Mesenchymal stem cell (in vitro differentiated cells and primary cell): ENCODE results near the gene NVL.

Experiments
- DNase-seq: peaks from one replicate; pipeline ENCODE4 v3.0.0-alpha.2; 2013
- H2AFZ ChIP-seq: one replicate; pipeline ENCODE4 v1.6.1; 2013; ENCODE audit warnings: low read depth, mild to moderate bottlenecking, control low read depth, inconsistent platforms, low read length, moderate library complexity
- H2AK5ac ChIP-seq: 2 replicates; pipeline ENCODE4 v1.6.1; 2013; ENCODE audit warnings: low read length, moderate library complexity, mild to moderate bottlenecking, inconsistent platforms; ENCODE audit not compliant: severe bottlenecking
- H2BK120ac ChIP-seq: one replicate; pipeline ENCODE4 v1.6.1; 2013; ENCODE audit warnings: low read depth, mild to moderate bottlenecking, inconsistent platforms, low read length, moderate library complexity
- H2BK12ac ChIP-seq, 2 experiments: one replicate each; pipeline ENCODE4 v1.6.1; 2013; ENCODE audit warnings: inconsistent platforms in 2 of 2, low read length in 2 of 2, mild to moderate bottlenecking in 2 of 2, moderate library complexity in 2 of 2, control low read depth in 1 of 2
- H2BK15ac ChIP-seq: one replicate; pipeline ENCODE4 v1.6.1; 2013; ENCODE audit warnings: mild to moderate bottlenecking, low read depth, inconsistent platforms; ENCODE audit not compliant: poor library complexity, severe bottlenecking
- H2BK5ac ChIP-seq: 2 replicates; pipeline ENCODE4 v1.6.1; 2013; ENCODE audit warnings: low read depth, mild to moderate bottlenecking, low read length, control low read depth, inconsistent platforms; ENCODE audit not compliant: poor library complexity, severe bottlenecking
- H3K14ac ChIP-seq, 2 experiments: one replicate each; pipeline ENCODE4 v1.6.1; 2013; ENCODE audit warnings: inconsistent platforms in 2 of 2, low read length in 2 of 2, control low read depth in 1 of 2, mild to moderate bottlenecking in 1 of 2, moderate library complexity in 1 of 2
- H3K18ac ChIP-seq, 2 experiments: one replicate each; pipeline ENCODE4 v1.6.1; 2013; ENCODE audit warnings: inconsistent platforms in 2 of 2, low read length in 2 of 2, control low read depth in 1 of 2, low read depth in 1 of 2, mild to moderate bottlenecking in 1 of 2
- H3K23ac ChIP-seq, 2 experiments: one replicate each; pipeline ENCODE4 v1.6.1; 2013; ENCODE audit warnings: inconsistent platforms in 2 of 2, low read length in 2 of 2, mild to moderate bottlenecking in 2 of 2, moderate library complexity in 2 of 2, control low read depth in 1 of 2
- H3K27ac ChIP-seq: 2 replicates; pipeline ENCODE4 v1.5.1; 2013; ENCODE audit warnings: mild to moderate bottlenecking, moderate library complexity, low read length, control low read depth, inconsistent platforms; ENCODE audit not compliant: poor library complexity, severe bottlenecking
- H3K27me3 ChIP-seq, 2 experiments: 2 replicates each; pipeline versions ENCODE4 v1.6.1 to v1.7.0; 2013; ENCODE audit warnings: low read length in 2 of 2, mild to moderate bottlenecking in 2 of 2, moderate library complexity in 2 of 2, control low read depth in 1 of 2, inconsistent platforms in 1 of 2; ENCODE audit not compliant: control insufficient read depth in 1 of 2, insufficient read depth in 1 of 2
- H3K36me3 ChIP-seq, 2 experiments: 2 replicates each; pipeline versions ENCODE4 v1.6.1 to v1.7.0; 2013; ENCODE audit warnings: low read length in 2 of 2, control low read depth in 1 of 2, inconsistent platforms in 1 of 2, low read depth in 1 of 2, mild to moderate bottlenecking in 1 of 2; ENCODE audit not compliant: insufficient read depth in 2 of 2, control insufficient read depth in 1 of 2
- H3K4ac ChIP-seq, 2 experiments: one replicate each; pipeline ENCODE4 v1.6.1; 2013; ENCODE audit warnings: inconsistent platforms in 2 of 2, low read length in 2 of 2, mild to moderate bottlenecking in 2 of 2, moderate library complexity in 2 of 2, control low read depth in 1 of 2, low read depth in 1 of 2
- H3K4me1 ChIP-seq: 2 replicates; pipeline ENCODE4 v1.6.1; 2013; ENCODE audit warnings: low read depth, low read length, control low read depth; ENCODE audit not compliant: control insufficient read depth, insufficient read depth
- H3K4me2 ChIP-seq: 2 replicates; pipeline ENCODE4 v1.6.1; 2013; ENCODE audit warnings: low read length, mild to moderate bottlenecking, inconsistent platforms; ENCODE audit not compliant: poor library complexity, severe bottlenecking
- H3K4me3 ChIP-seq, 2 experiments: 2 replicates each; pipeline versions ENCODE4 v1.5.1 to v1.7.0; 2013; ENCODE audit warnings: low read length in 2 of 2, mild to moderate bottlenecking in 2 of 2, control low read depth in 1 of 2, low read depth in 1 of 2; ENCODE audit not compliant: insufficient read depth in 1 of 2
- H3K79me1 ChIP-seq: replicated peaks from 2 replicates; pipeline ENCODE4 v1.6.1; 2013; ENCODE audit warnings: mild to moderate bottlenecking, control low read depth, low read length, inconsistent platforms; ENCODE audit not compliant: poor library complexity, severe bottlenecking
- H3K9ac ChIP-seq: 2 replicates; pipeline ENCODE4 v1.7.0; 2013; ENCODE audit warnings: mild to moderate bottlenecking, low read length, moderate library complexity
- H3K9me3 ChIP-seq: 2 replicates; pipeline ENCODE4 v1.7.0; 2013; ENCODE audit warnings: mild to moderate bottlenecking, low read length; ENCODE audit not compliant: control insufficient read depth
- H4K8ac ChIP-seq: one replicate; pipeline ENCODE4 v1.6.1; 2013; ENCODE audit warnings: inconsistent platforms, mild to moderate bottlenecking, low read length, moderate library complexity
- H4K91ac ChIP-seq: one replicate; pipeline ENCODE4 v1.6.1; 2013; ENCODE audit warnings: mild to moderate bottlenecking, low read length, inconsistent platforms
- WGBS: methylation state at CpG from one replicate; pipeline ENCODE4 v1.1.7; 2013; ENCODE audit warnings: mixed read lengths; 5-methylcytosine and 5-hydroxymethylcytosine counted together

NVL gene

DNA sequence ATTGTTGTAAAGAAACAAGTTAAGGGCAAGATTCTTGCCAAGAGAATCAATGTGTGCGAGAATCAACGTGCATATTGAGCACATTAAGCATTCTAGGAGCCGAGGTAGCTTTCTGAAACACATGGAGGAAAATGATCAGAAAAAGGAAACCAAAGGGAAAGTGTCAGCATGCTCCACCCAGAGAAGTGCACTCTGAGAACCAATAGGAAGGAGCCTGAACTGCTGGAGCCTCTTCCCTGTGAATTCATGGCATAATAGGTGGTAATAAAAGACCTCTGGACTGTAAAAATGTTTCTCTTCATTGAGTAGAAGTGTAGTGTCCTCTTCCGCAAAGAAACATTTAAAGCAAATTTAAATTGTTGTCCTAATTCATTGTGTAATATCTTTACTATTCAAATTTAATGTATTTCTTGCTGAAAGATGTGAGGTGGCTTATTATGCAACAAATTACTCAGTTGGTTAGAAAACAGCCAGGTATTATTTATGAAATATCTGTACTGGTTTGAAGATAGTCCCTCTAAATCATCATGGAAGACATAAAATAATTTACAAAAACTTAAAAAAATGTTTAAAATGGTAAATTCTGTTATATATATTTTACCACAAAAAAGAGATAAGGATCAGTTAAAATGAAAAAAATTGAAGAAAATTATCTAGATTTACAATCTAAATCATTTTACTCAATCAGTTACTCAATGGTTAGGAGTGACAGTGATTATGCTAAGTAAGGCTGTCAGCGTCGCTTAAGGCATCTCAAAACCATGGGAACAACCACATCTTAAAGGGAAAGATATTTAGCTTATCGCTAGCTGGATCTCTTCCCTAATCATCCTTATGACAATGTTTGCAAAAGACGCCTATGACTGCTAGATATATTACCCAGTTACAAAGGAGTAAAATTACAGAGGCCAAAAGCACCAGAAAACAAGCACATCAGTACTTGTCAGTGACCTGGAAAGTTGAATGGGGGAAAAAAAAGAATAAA is 31.3 kb downstream of the NVL start:
- H2AK5ac ChIP-seq, result no peak overlapping the region
- H2BK15ac ChIP-seq, result no peak overlapping the region
- H3K14ac ChIP-seq, result no peak overlapping the region
- no peak overlapping the region for H3K4me3 ChIP-seq
- WGBS, result 95% methylated on average over 7 of the region's 8 CpGs
- no peak overlapping the region for H3K23ac ChIP-seq
- H3K18ac ChIP-seq, result no peak overlapping the region
- H3K27me3 ChIP-seq, result no peaks in the 10 kb centered on the region
- no peak overlapping the region for H3K4me2 ChIP-seq
- no peak overlapping the region for H2BK120ac ChIP-seq
- no peak overlapping the region for H2AFZ ChIP-seq
- peaks cover 1% of the 10 kb centered on the region for H3K4me1 ChIP-seq
- H4K91ac ChIP-seq, result no peak overlapping the region
- H2BK5ac ChIP-seq, result no peak overlapping the region
- peaks cover 13% of the 10 kb centered on the region for H3K79me1 ChIP-seq
- H3K36me3 ChIP-seq, result peaks cover 32 to 88% of the 10 kb centered on the region in 2 experiments
- H3K9ac ChIP-seq, result no peak overlapping the region
- H2BK12ac ChIP-seq, result no peak overlapping the region
- H3K27ac ChIP-seq, result no peak overlapping the region
- H3K4ac ChIP-seq, result no peak overlapping the region
- no peak overlapping the region for H4K8ac ChIP-seq
- no peak for DNase-seq
- no peaks in the 10 kb centered on the region for H3K9me3 ChIP-seq

DNA sequence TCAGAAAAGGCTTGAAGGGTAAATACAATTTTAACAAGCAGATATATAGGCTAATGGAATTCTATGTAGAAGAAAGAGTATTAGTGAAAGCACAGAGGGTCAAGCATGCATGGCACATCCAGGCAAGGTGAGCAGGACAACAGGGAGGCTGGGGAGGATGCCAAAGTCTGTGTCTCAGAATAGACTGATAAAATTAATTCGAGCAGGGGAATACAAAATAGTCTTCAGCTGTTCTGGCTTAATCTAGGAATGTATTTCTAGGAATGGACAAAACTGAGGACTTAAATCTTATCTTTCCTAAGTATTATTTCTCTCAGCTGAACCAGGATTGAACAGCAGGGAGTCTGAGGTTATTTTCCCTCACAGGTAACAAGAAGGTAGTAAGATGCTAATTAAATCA is 35.2 kb downstream of the NVL start:
- Histone ChIP-seq H4K91ac (no peak overlapping the region), H3K23ac (no peak overlapping the region), H3K9ac (no peak overlapping the region), H3K4me2 (no peak overlapping the region), H2BK5ac (no peak overlapping the region), H3K18ac (no peak overlapping the region), H3K36me3 (peaks cover 22 to 85% of the 10 kb centered on the region in 2 experiments), H2BK120ac (no peak overlapping the region), H2BK12ac (no peak overlapping the region), H3K4me1 (no peaks in the 10 kb centered on the region), H2BK15ac (no peak overlapping the region), H3K27ac (no peak overlapping the region), H3K27me3 (no peaks in the 10 kb centered on the region), H2AFZ (no peak overlapping the region), H3K4me3 (no peak overlapping the region), H3K4ac (no peak overlapping the region), H3K14ac (no peak overlapping the region), H3K79me1 (peaks cover 10% of the 10 kb centered on the region), H3K9me3 (no peaks in the 10 kb centered on the region), H4K8ac (no peak overlapping the region), H2AK5ac (no peak overlapping the region)
- DNase-seq, result no peak
- 100% methylated on average over 1 of the region's 1 CpG for WGBS

DNA sequence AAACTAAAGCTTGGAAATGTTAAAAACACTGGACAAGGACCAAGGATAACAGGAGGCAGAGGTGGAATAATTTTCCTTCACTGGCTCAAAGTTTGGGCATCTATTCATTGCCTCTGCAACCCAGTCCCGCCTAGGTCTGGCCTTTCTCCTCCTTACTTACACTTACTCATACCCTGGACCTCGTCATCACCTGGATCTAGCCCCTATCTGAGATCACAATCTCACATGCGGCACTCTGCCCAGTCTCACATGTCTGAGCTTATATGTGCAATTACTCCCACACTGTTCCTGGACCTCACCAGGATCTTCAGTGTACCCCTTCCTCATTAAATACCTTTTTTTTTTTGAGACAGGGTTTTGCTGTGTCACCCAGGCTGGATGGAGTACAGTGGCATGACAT is 37.6 kb downstream of the NVL start:
- Histone ChIP-seq H3K79me1 (peaks cover 8% of the 10 kb centered on the region), H3K23ac (no peak overlapping the region), H2BK5ac (no peak overlapping the region), H3K9ac (no peak overlapping the region), H3K4me2 (no peak overlapping the region), H3K4me3 (no peak overlapping the region), H3K18ac (no peak overlapping the region), H2BK15ac (no peak overlapping the region), H2AK5ac (no peak overlapping the region), H3K4me1 (no peaks in the 10 kb centered on the region), H3K27ac (no peak overlapping the region), H2AFZ (no peak overlapping the region), H2BK120ac (no peak overlapping the region), H3K14ac (no peak overlapping the region), H3K36me3 (peaks cover 25 to 84% of the 10 kb centered on the region in 2 experiments), H4K91ac (no peak overlapping the region), H3K9me3 (no peaks in the 10 kb centered on the region), H3K4ac (no peak overlapping the region), H2BK12ac (no peak overlapping the region), H3K27me3 (no peaks in the 10 kb centered on the region), H4K8ac (no peak overlapping the region)
- DNase-seq, result no peak
- 97% methylated on average over 3 of the region's 3 CpGs for WGBS

DNA sequence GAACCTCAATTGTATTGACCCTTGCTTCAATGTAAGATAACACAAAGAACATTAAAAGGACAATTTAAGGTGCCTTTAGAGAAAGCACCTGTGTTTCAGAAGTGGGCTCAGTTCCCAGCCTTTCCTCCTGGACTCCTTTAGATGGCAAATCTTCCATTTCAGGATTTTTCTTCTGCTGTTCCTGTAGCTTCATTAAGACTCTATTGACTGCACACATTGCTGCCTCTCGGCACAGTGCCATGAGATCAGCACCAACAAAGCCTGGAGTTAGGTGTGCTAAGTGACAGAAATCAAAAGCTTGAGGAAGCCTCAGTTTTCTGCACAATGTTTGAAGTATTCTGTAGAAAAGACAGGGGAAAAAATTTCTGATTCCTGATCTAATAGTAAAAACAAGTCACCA is 40.6 kb downstream of the NVL start:
- Histone ChIP-seq H4K91ac (no peak overlapping the region), H3K4me1 (no peaks in the 10 kb centered on the region), H3K4ac (no peak overlapping the region), H3K18ac (no peak overlapping the region), H2AK5ac (no peak overlapping the region), H3K23ac (no peak overlapping the region), H2BK5ac (no peak overlapping the region), H3K4me2 (no peak overlapping the region), H2BK12ac (no peak overlapping the region), H3K4me3 (no peak overlapping the region), H2BK15ac (no peak overlapping the region), H3K9me3 (no peaks in the 10 kb centered on the region), H2AFZ (no peak overlapping the region), H3K14ac (no peak overlapping the region), H3K36me3 (peaks cover 20 to 87% of the 10 kb centered on the region in 2 experiments), H3K79me1 (peaks cover 5% of the 10 kb centered on the region), H2BK120ac (no peak overlapping the region), H4K8ac (no peak overlapping the region), H3K27me3 (no peaks in the 10 kb centered on the region), H3K27ac (no peak overlapping the region), H3K9ac (no peak overlapping the region)
- 100% methylated on average over 1 of the region's 1 CpG for WGBS
- no peak for DNase-seq
